ENCODE data around the gene EVI5L. TPM values are rescaled to one million over a fixed set of nuclear protein-coding genes. Genes with fewer than 3 reads are reported as not detected.

The EVI5L gene
- total RNA-seq, 1 experiment from 2014 or later = 12.2 TPM

DNA sequence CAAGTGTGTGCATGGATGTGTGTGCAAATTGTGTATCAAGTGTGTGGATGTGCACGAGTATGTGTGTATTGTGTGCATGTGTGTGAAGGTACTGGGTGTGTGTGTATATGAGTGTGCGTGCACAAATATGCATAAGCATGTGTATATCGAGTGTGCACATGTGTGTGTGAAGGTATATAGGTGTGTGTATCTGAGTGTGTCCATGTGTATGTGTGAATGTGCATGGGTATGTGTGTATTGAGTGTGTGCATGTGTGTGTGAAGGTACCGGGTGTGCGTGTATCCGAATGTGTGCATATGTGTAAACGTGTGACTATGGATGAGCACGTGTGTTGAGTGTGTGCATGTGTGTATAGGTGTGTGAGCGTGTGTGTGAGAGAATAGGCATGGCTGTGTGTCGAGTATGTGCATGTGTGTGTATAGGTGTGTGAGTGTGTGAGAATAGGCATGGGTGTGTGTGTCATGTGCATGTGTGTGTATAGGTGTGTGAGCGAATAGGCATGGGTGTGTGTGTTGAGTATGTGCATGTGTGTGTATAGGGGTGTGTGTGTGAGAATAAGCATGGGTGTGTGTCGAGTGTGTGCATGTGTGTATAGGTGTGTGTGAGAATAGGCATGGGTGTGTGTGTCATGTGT is 12.8 kb downstream of the EVI5L start:
- intact Hi-C loops (cut with micrococcal nuclease; ENCODE audit: unreplicated experiment) = no loop called here
- Mint-ChIP-seq H3K36me3 (ENCODE audit: insufficient read depth, unreplicated experiment) (peaks cover under 1% of the 10 kb centered on the region), H3K27ac (ENCODE audit: unreplicated experiment) (no peak overlapping the region), H3K4me3 (ENCODE audit: low read depth, unreplicated experiment) (no peak overlapping the region), H3K4me1 (ENCODE audit: low read depth, unreplicated experiment) (peaks cover 12% of the 10 kb centered on the region), H3K27me3 (ENCODE audit: unreplicated experiment) (no peaks in the 10 kb centered on the region), H3K9me3 (ENCODE audit: low read depth, unreplicated experiment) (no peaks in the 10 kb centered on the region)
- DNase-seq = no peak
- no peak for TF ChIP-seq CTCF (IDR thresholded peaks at IDR 0.05; ENCODE audit: unreplicated experiment)
- no TSS peak for BruUV-seq (replicated peaks)
- CTCF ChIA-PET = no interaction called here

- no TSS peak for BruUV-seq (replicated peaks)
- no peak for DNase-seq
- CTCF ChIA-PET = no interaction called here
- Mint-ChIP-seq H3K4me1 (ENCODE audit: low read depth, unreplicated experiment) (peaks cover 4% of the 10 kb centered on the region), H3K4me3 (ENCODE audit: low read depth, unreplicated experiment) (no peak overlapping the region), H3K27me3 (ENCODE audit: unreplicated experiment) (no peaks in the 10 kb centered on the region), H3K27ac (ENCODE audit: unreplicated experiment) (no peak overlapping the region), H3K36me3 (ENCODE audit: insufficient read depth, unreplicated experiment) (no peaks in the 10 kb centered on the region), H3K9me3 (ENCODE audit: low read depth, unreplicated experiment) (no peaks in the 10 kb centered on the region)
- intact Hi-C loops (cut with micrococcal nuclease; ENCODE audit: unreplicated experiment) = no loop called here
- TF ChIP-seq CTCF (IDR thresholded peaks at IDR 0.05; ENCODE audit: unreplicated experiment) = no peak
These were observed 13.5 kb downstream of the EVI5L start for GRCh38 chr19:7843521-7843920.

DNA sequence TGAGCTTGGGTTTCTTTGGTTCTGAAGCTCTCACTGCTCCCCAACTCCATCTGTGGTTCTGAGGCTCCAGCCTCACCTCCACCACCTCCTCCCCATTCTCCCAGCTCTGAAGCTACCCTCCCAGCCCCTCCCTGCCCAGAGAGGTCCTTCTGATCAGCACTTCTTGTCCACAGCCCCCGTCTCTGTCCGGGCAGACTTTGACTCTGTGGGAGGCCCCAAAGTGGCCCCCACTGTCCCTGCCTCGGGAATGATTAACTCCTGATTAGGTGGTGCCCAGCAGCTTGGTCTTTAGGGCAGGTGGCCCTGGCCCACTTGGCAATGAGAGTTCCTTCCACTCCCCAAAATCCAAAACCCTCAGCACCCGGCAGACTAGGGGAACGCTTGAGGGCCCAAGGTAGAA is 14.4 kb downstream of the EVI5L start:
- Mint-ChIP-seq H3K4me1 (ENCODE audit: low read depth, unreplicated experiment) (no peaks in the 10 kb centered on the region), H3K27ac (ENCODE audit: unreplicated experiment) (no peak overlapping the region), H3K27me3 (ENCODE audit: unreplicated experiment) (no peaks in the 10 kb centered on the region), H3K9me3 (ENCODE audit: low read depth, unreplicated experiment) (no peaks in the 10 kb centered on the region), H3K36me3 (ENCODE audit: insufficient read depth, unreplicated experiment) (no peaks in the 10 kb centered on the region), H3K4me3 (ENCODE audit: low read depth, unreplicated experiment) (no peak overlapping the region)
- no peak for DNase-seq
- BruUV-seq (replicated peaks) = no TSS peak
- no peak for TF ChIP-seq CTCF (IDR thresholded peaks at IDR 0.05; ENCODE audit: unreplicated experiment)
- intact Hi-C loops (cut with micrococcal nuclease; ENCODE audit: unreplicated experiment) = no loop called here
- CTCF ChIA-PET = interaction anchor here (0.6 kb wide), 1 partner anchor 9 kb away, joined by 3 read pairs; no protein-coding TSS in a partner anchor

DNA sequence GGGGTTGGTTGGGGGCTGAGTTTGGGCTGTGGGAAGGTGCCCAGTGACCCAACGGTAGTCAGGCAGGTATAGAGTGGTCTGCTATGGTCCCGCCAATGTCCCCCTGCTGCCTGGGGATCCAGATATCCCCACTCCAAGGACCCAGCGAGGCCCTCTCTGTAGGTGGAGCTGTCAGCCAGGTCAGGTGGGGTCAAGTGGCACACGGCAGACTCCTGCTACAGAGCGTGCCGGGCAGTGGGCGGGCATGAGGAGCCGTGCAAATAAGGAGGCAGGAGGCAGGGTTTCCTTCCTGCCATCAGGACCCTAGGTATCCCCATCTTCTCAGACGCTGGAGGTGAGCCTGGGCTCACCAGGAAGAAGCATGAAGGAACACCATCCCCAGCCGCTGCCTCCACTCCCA is 14.9 kb downstream of the EVI5L start:
- BruUV-seq (replicated peaks) = no TSS peak
- DNase-seq = no peak
- H3K4me1 Mint-ChIP-seq (ENCODE audit: low read depth, unreplicated experiment) = no peaks in the 10 kb centered on the region
- no peaks in the 10 kb centered on the region for H3K27me3 Mint-ChIP-seq (ENCODE audit: unreplicated experiment)
- H3K27ac Mint-ChIP-seq (ENCODE audit: unreplicated experiment) = no peak overlapping the region
- H3K9me3 Mint-ChIP-seq (ENCODE audit: low read depth, unreplicated experiment) = no peaks in the 10 kb centered on the region
- no peak overlapping the region for H3K4me3 Mint-ChIP-seq (ENCODE audit: low read depth, unreplicated experiment)
- TF ChIP-seq CTCF (IDR thresholded peaks at IDR 0.05; ENCODE audit: unreplicated experiment) = no peak
- intact Hi-C loops (cut with micrococcal nuclease; ENCODE audit: unreplicated experiment) = no loop called here
- CTCF ChIA-PET = interaction anchor here (0.6 kb wide), 1 partner anchor 9 kb away, joined by 3 read pairs; no protein-coding TSS in a partner anchor
- H3K36me3 Mint-ChIP-seq (ENCODE audit: insufficient read depth, unreplicated experiment) = no peaks in the 10 kb centered on the region
